Activated CD8-positive, alpha-beta T cell treated with anti-CD3 and anti-CD28 coated beads, Interleukin-2, amount 10 ng/mL, durations not matched to agents 7 days and 5 days (primary cell): ENCODE data around the gene KRTAP9-2. TPM values are rescaled to one million over a fixed set of nuclear protein-coding genes. Genes with fewer than 3 reads are reported as not detected.
"Not testable (repeated sequence)": the region's sequence is repeated elsewhere in the genome, so short reads cannot be mapped to it uniquely, and the experiment has no call there.

Experiments
- ATAC-seq: fragments of 150-1000 bp; cut with Tn5 transposase; one replicate; pipeline ENCODE4 v1.10.0; 2021; ENCODE audit warnings: moderate library complexity
- CTCF ChIA-PET: fragments of 350-600 bp; sonication (Branson Sonifier 250); formaldehyde crosslinking; loops from one replicate; lab custom pipeline; 2021; ENCODE audit warnings: antibody characterized with exemption; lab: Charles Lee
- POLR2A ChIA-PET: fragments of 350-600 bp; sonication (Branson Sonifier 250); formaldehyde crosslinking; loops from one replicate; lab custom pipeline; 2021; ENCODE audit warnings: antibody characterized with exemption; lab: Charles Lee
- DNase-seq: peaks from one replicate; pipeline ENCODE4 v3.0.0-alpha.2; 2020
- H3K27ac Mint-ChIP-seq: one replicate; pipeline ENCODE4 v1.8.0; 2021; ENCODE audit warnings: mild to moderate bottlenecking, mixed read lengths
- H3K27me3 Mint-ChIP-seq: one replicate; pipeline ENCODE4 v1.8.0; 2021; ENCODE audit warnings: low read depth, mixed read lengths
- H3K36me3 Mint-ChIP-seq: one replicate; pipeline ENCODE4 v1.8.0; 2021; ENCODE audit warnings: low read depth, mixed read lengths
- H3K4me1 Mint-ChIP-seq: one replicate; pipeline ENCODE4 v1.8.0; 2021; ENCODE audit warnings: low read depth, mixed read lengths
- H3K4me3 Mint-ChIP-seq: one replicate; pipeline ENCODE4 v1.8.0; 2021; ENCODE audit warnings: mild to moderate bottlenecking, mixed read lengths
- H3K9me3 Mint-ChIP-seq: one replicate; pipeline ENCODE4 v1.8.0; 2022; ENCODE audit warnings: mixed read lengths; ENCODE audit not compliant: insufficient read depth
- total RNA-seq, 2 experiments: library from RNA; stranded (reverse); gene quantifications; one replicate each; pipeline ENCODE4 v1.2.3, GENCODE V29; 2021

The KRTAP9-2 gene
- not detected for total RNA-seq

DNA sequence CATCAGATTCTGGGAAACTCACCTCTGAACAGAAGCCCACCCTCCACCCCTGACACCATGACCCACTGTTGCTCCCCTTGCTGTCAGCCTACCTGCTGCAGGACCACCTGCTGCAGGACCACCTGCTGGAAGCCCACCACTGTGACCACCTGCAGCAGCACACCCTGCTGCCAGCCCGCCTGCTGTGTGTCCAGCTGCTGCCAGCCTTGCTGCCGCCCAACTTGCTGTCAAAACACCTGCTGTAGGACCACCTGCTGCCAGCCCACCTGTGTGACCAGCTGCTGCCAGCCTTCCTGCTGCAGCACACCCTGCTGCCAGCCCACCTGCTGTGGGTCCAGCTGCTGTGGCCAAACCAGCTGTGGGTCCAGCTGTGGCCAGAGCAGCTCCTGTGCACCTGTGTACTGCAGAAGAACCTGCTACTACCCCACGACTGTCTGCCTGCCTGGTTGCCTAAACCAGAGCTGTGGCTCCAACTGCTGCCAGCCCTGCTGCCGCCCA, at the start of gene KRTAP9-2:
Gene KRTAP9-2, plus strand, starts transcription at position 51 of the 498 bp plus-strand sequence. Its CDS starts 7 bp downstream, at position 58.
- not testable (repeated sequence) for H3K27me3 Mint-ChIP-seq

GRCh38 chr17:41176744-41177387, 49.6 kb upstream of the KRTAP9-2 start:
- Mint-ChIP-seq H3K27ac (no peak overlapping the region), H3K4me3 (no peak overlapping the region), H3K27me3 (peaks cover 6% of the 10 kb centered on the region), H3K4me1 (no peaks in the 10 kb centered on the region), H3K9me3 (no peaks in the 10 kb centered on the region), H3K36me3 (no peaks in the 10 kb centered on the region)
- CTCF ChIA-PET: no interaction called here
- POLR2A ChIA-PET: no interaction called here
- no peak for DNase-seq
- no peak for ATAC-seq

More for the DNA sequence above, at the start of gene KRTAP9-2:
- H3K4me1 Mint-ChIP-seq, H3K36me3 Mint-ChIP-seq, POLR2A ChIA-PET, H3K4me3 Mint-ChIP-seq, H3K9me3 Mint-ChIP-seq, H3K27ac Mint-ChIP-seq, ATAC-seq, DNase-seq, CTCF ChIA-PET: not testable (repeated sequence)

DNA sequence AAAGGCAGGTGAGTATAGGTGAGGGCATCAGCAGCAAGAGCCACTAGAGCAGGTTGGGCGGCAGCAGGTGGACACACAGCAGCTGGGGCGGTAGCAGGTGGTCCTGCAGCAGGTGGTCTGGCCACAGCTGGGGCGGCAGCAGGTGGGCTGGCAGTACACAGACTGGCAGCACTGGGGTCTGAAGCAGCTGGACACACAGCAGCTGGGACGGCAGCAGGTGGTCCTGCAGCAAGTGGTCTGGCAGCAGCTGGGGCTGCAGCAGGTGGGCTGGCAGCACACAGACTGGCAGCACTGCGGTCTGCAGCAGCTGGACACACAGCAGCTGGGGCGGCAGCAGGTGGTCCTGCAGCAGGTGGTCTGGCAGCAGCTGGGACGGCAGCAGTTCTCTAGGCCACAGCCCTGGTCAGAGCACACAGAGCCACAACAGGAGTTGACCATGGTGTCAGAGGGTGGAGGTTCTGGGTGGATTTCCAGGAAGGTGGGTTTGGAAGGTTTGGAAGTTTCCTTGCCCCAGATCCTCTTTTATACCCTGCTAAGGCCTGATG, 48.6 kb upstream of the KRTAP9-2 start, which contains the start of gene KRTAP4-2:
Gene KRTAP4-2, minus strand, starts transcription at position 495 of the 545 bp plus-strand sequence. Its CDS starts 57 bp downstream, at position 438.
- ChIA-PET CTCF (interaction anchor here (1.3 kb wide), 1 partner anchor 371 kb away, joined by 4 read pairs; no protein-coding TSS in a partner anchor), POLR2A (no interaction called here)
- ATAC-seq (no peak), DNase-seq (no peak)
- H3K4me1 Mint-ChIP-seq: no peaks in the 10 kb centered on the region
- H3K27me3 Mint-ChIP-seq: peaks cover 3% of the 10 kb centered on the region
- no peaks in the 10 kb centered on the region for H3K36me3 Mint-ChIP-seq
- H3K27ac Mint-ChIP-seq: no peak within 1 kb of the TSS
- H3K4me3 Mint-ChIP-seq: no peak within 1 kb of the TSS
- H3K9me3 Mint-ChIP-seq: no peaks in the 10 kb centered on the region

GRCh38 chr17:41178341-41178740, 48.1 kb upstream of the KRTAP9-2 start:
- ATAC-seq (no peak), DNase-seq (no peak)
- Mint-ChIP-seq H3K36me3 (no peaks in the 10 kb centered on the region), H3K4me1 (no peaks in the 10 kb centered on the region), H3K9me3 (no peaks in the 10 kb centered on the region), H3K4me3 (no peak overlapping the region), H3K27me3 (peaks cover 3% of the 10 kb centered on the region), H3K27ac (no peak overlapping the region)
- ChIA-PET CTCF (interaction anchor here (1.3 kb wide), 1 partner anchor 371 kb away, joined by 4 read pairs; no protein-coding TSS in a partner anchor), POLR2A (no interaction called here)

- no peaks in the 10 kb centered on the region for H3K9me3 Mint-ChIP-seq
- POLR2A ChIA-PET: no interaction called here
- ATAC-seq: no peak
- no peak overlapping the region for H3K27ac Mint-ChIP-seq
- no peak overlapping the region for H3K4me3 Mint-ChIP-seq
- no peak for DNase-seq
- H3K4me1 Mint-ChIP-seq: no peaks in the 10 kb centered on the region
- peaks cover 3% of the 10 kb centered on the region for H3K27me3 Mint-ChIP-seq
- H3K36me3 Mint-ChIP-seq: no peaks in the 10 kb centered on the region
- CTCF ChIA-PET: interaction anchor here (1.3 kb wide), 1 partner anchor 370 kb away, joined by 4 read pairs; no protein-coding TSS in a partner anchor
Observed at GRCh38 chr17:41178843-41179616, 47.4 kb upstream of the KRTAP9-2 start.

DNA sequence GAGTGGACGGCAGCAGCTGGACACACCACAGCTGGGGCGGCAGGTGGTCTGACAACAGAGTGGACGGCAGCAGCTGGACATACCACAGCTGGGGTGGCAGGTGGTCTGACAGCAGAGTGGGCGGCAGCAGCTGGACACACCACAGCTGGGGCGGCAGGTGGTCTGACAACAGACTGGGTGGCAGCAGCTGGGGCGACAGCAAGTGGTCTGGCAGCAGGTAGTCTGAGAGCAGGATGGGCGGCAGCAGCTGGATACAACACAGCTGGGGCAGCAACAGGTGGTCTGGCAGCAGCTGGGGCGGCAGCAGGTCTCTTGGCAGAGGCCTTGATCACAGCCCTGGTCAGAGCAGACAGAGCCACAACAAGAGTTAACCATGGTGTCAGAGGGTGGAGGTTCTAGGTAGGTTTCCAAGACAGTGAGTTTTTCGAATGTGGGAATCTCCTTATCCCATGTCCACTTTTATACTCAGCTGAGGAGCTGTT, 41.9 kb upstream of the KRTAP9-2 start, which contains the start of gene KRTAP4-1:
Gene KRTAP4-1, minus strand, starts transcription at position 432 of the 482 bp plus-strand sequence. Its CDS starts 57 bp downstream, at position 375.
- no peak within 1 kb of the TSS for H3K27ac Mint-ChIP-seq
- H3K4me1 Mint-ChIP-seq: no peaks in the 10 kb centered on the region
- ATAC-seq (no peak), DNase-seq (no peak)
- no peaks in the 10 kb centered on the region for H3K9me3 Mint-ChIP-seq
- CTCF ChIA-PET: no interaction called here
- H3K27me3 Mint-ChIP-seq: peaks cover 8% of the 10 kb centered on the region
- H3K4me3 Mint-ChIP-seq: no peak within 1 kb of the TSS
- H3K36me3 Mint-ChIP-seq: no peaks in the 10 kb centered on the region
- POLR2A ChIA-PET: no interaction called here

- H3K4me3 Mint-ChIP-seq: no peak overlapping the region
Observed at GRCh38 chr17:41185001-41185400, 41.4 kb upstream of the KRTAP9-2 start.

DNA sequence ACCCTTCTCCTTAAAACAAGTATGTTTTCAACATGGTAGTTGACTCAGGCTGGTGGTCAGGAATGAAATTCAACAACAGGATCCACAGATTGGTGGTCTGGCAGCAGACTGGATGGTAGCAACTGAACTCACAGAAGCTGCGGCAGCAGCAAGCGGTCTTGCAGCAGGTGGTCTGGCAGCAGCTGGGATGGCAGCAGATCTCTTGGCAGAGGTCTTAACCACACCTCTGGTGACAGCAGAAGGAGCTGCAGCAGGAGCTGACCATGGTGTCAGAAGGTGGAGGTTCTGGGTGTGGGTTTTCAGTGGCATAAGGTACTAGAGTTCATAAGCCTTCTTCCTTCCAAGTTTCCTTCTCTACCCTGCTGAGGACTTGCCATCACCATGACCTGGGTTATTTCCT, 39.6 kb upstream of the KRTAP9-2 start:
- Mint-ChIP-seq H3K9me3 (no peaks in the 10 kb centered on the region), H3K4me3 (no peak overlapping the region), H3K27me3 (peaks cover 10% of the 10 kb centered on the region), H3K27ac (no peak overlapping the region), H3K4me1 (no peaks in the 10 kb centered on the region), H3K36me3 (no peaks in the 10 kb centered on the region)
- CTCF ChIA-PET: no interaction called here
- POLR2A ChIA-PET: no interaction called here
- ATAC-seq (no peak), DNase-seq (no peak)

More at GRCh38 chr17:41185001-41185400, 41.4 kb upstream of the KRTAP9-2 start:
- Mint-ChIP-seq H3K27ac (no peak overlapping the region), H3K9me3 (no peaks in the 10 kb centered on the region), H3K4me1 (no peaks in the 10 kb centered on the region), H3K36me3 (no peaks in the 10 kb centered on the region), H3K27me3 (peaks cover 8% of the 10 kb centered on the region)
- DNase-seq: no peak
- ATAC-seq: no peak
- POLR2A ChIA-PET: no interaction called here
- CTCF ChIA-PET: no interaction called here

DNA sequence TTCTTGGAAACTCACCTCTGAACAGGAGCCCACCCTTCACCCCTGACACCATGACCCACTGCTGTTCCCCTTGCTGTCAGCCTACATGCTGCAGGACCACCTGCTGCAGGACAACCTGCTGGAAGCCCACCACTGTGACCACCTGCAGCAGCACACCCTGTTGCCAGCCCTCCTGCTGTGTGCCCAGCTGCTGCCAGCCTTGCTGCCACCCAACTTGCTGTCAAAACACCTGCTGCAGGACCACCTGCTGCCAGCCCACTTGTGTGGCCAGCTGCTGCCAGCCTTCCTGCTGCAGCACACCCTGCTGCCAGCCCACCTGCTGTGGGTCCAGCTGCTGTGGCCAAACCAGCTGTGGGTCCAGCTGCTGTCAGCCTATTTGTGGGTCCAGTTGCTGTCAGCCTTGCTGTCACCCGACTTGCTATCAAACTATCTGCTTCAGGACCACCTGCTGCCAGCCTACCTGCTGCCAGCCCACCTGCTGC, 36.6 kb upstream of the KRTAP9-2 start, which contains the start of gene KRTAP9-1:
Gene KRTAP9-1, plus strand, starts transcription at position 51 of the 482 bp plus-strand sequence. Its CDS starts 0 bp downstream, at position 51.
- DNase-seq, POLR2A ChIA-PET, H3K27ac Mint-ChIP-seq, H3K27me3 Mint-ChIP-seq, ATAC-seq, CTCF ChIA-PET, H3K36me3 Mint-ChIP-seq, H3K4me3 Mint-ChIP-seq, H3K9me3 Mint-ChIP-seq, H3K4me1 Mint-ChIP-seq: not testable (repeated sequence)

DNA sequence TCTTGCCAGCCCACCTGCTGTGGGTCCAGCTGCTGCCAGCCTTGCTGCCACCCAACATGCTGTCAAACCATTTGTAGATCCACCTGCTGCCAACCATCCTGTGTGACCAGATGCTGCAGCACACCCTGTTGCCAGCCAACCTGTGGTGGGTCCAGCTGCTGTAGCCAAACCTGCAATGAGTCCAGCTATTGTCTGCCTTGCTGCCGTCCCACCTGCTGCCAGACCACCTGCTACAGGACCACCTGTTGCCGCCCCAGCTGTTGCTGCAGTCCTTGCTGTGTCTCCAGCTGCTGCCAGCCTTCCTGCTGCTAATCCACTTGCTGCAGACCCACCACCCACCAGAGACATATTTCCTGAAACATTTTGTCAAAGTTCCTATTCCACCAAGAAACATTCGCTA, 36.1 kb upstream of the KRTAP9-2 start:
- H3K4me1 Mint-ChIP-seq: no peaks in the 10 kb centered on the region
- no peak for DNase-seq
- no peak overlapping the region for H3K4me3 Mint-ChIP-seq
- ChIA-PET CTCF (no interaction called here), POLR2A (no interaction called here)
- no peak for ATAC-seq
- no peaks in the 10 kb centered on the region for H3K9me3 Mint-ChIP-seq
- no peak overlapping the region for H3K27ac Mint-ChIP-seq
- H3K27me3 Mint-ChIP-seq: peaks cover 7% of the 10 kb centered on the region
- no peaks in the 10 kb centered on the region for H3K36me3 Mint-ChIP-seq

- DNase-seq (no peak), ATAC-seq (no peak)
- POLR2A ChIA-PET: no interaction called here
- Mint-ChIP-seq H3K4me1 (no peaks in the 10 kb centered on the region), H3K4me3 (no peak overlapping the region), H3K36me3 (no peaks in the 10 kb centered on the region), H3K27me3 (peaks cover 13% of the 10 kb centered on the region), H3K27ac (no peak overlapping the region), H3K9me3 (no peaks in the 10 kb centered on the region)
- CTCF ChIA-PET: no interaction called here
Observed at GRCh38 chr17:41196068-41196467, 30.4 kb upstream of the KRTAP9-2 start.
